Activated naive CD4-positive, alpha-beta T cell treated with anti-CD3 and anti-CD28 coated beads, Interleukin-2, amount 50 U/mL, for 16 hours (primary cell): ENCODE results near the gene ABCB11.
"Not testable (repeated sequence)": the region's sequence is repeated elsewhere in the genome, so short reads cannot be mapped to it uniquely, and the experiment has no call there.

Experiments used
- DNase-seq: peaks from one replicate; pipeline ENCODE4 v3.0.0-alpha.2; 2020

The ABCB11 gene

GRCh38 chr2:168874368-168875054 is 156.6 kb downstream of the ABCB11 start:
- DNase-seq, result no peak

- not testable (repeated sequence) for DNase-seq
Measured at GRCh38 chr2:168870824-168871223, 160.3 kb downstream of the ABCB11 start.
